Nasal cavity respiratory epithelium epithelial cell of viscerocranial mucosa (primary cell): Measurements from ENCODE around the gene KDELR3. TPM values are rescaled to one million over a fixed set of nuclear protein-coding genes. Genes with fewer than 3 reads are reported as not detected.

ENCODE experiments used
- total RNA-seq: library from RNA; depleted of rRNA; stranded (reverse); fragments of >200 nt; gene quantifications from 2 replicates; pipeline ENCODE4 v1.2.3, GENCODE V29; 2014

Gene KDELR3
- total RNA-seq, result 4.0 and 9.2 TPM in 2 replicates

GRCh38 chr22:38467904-38468442, at the start of gene KDELR3:
Gene KDELR3 (plus strand): TSS chr22:38468096. CDS start chr22:38468234, 138 bp downstream.

GRCh38 chr22:38455076-38455529, 12.8 kb upstream of the KDELR3 start, which contains the start of gene KCNJ4:
Gene KCNJ4 (minus strand): TSS chr22:38455199. CDS start chr22:38428132, 27,067 bp downstream.

DNA sequence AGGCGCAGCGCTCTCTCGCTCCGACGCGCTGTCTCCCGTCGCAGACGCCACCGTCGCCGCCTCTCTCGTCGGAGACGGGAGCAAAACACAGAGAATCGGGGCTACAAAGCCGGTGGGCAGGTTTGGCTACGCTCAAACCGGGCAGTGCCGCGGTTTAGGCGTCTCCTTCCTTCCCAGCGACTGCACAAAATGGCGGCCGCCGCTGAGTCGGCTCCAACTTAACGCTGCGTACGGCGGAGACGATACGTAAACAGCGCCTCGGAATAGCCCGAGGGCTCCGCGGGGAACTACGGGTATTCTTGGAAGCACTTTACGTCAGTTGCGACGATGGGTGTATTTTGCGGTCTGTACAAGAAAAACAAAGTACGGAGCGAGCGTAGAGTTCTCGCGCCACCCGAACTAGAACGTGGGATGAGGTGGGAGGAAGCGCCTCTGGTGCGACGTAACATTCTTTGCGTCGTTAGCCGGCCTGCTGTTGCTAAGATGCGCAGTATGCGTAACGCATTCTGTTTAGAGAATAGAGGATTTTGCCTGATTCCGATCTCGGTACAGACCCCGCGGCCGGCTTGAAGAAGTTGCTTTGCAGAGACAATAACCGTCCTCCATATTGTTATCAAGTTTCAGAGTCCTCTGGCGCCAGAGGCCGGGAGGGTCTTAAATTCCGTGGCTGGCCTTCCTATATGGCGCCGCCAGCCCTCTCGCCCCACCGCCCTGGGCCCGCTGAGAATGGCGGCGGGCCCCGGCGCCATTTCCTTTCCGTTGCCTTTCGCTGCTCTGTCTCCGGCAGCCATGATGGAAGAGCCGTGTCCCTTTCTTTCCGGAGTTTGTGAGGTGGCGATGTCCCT, 38.4 kb downstream of the KDELR3 start, which contains the start of gene DDX17:
DDX17 (minus strand) TSS at position 194 of the 845 bp plus-strand sequence.

Other genes with a start within 250 kb of the KDELR3 start
- gene TMEM184B, start 195.1 kb upstream of the KDELR3 start, total RNA-seq, result 15.0 and 33.0 TPM in 2 replicates
- gene CSNK1E, start 150.7 kb upstream of the KDELR3 start, total RNA-seq, result 176 and 197 TPM in 2 replicates
- not detected in 2 replicates for gene KCNJ4, start 12.9 kb upstream of the KDELR3 start, total RNA-seq
- gene DDX17, start 38.2 kb downstream of the KDELR3 start, total RNA-seq, result 480 and 556 TPM in 2 replicates
- gene DMC1, start 102.1 kb downstream of the KDELR3 start, total RNA-seq, result 1.4 and 3.1 TPM in 2 replicates
- gene FAM227A, start 188.3 kb downstream of the KDELR3 start, total RNA-seq, result 0.34 and 1.4 TPM in 2 replicates
- 15.8 and 22.2 TPM in 2 replicates for gene CBY1, start 188.5 kb downstream of the KDELR3 start, total RNA-seq
- 32.9 and 78.6 TPM in 2 replicates for gene TOMM22, start 213.9 kb downstream of the KDELR3 start, total RNA-seq
- gene JOSD1, start 232.8 kb downstream of the KDELR3 start, total RNA-seq, result 93.3 and 129 TPM in 2 replicates
- 21.9 and 47.3 TPM in 2 replicates for gene GTPBP1, start 237.8 kb downstream of the KDELR3 start, total RNA-seq